OCI-LY1 (cell line): ENCODE data around the gene PDE4C.

Source experiments
- H2AFZ ChIP-seq: fragments of 200-600 bp; sonication (generic), shearing (Covaris generic); 2 replicates; pipeline ENCODE4 v1.6.0; 2014; ENCODE audit warnings: antibody characterized with exemption, mild to moderate bottlenecking, low read length
- H3F3A ChIP-seq: fragments of 200-600 bp; sonication (generic), shearing (Covaris generic); 2 replicates; pipeline ENCODE4 v1.6.0; 2014; ENCODE audit warnings: mild to moderate bottlenecking, antibody characterized with exemption, low read length, moderate library complexity; ENCODE audit not compliant: insufficient read depth
- H3K27ac ChIP-seq: fragments of 200-600 bp; sonication (generic); 2 replicates; pipeline ENCODE4 v1.5.1; 2014; ENCODE audit warnings: low read length, mixed run types, mild to moderate bottlenecking, low read depth; ENCODE audit not compliant: poor library complexity, severe bottlenecking
- H3K27me3 ChIP-seq: fragments of 200-600 bp; sonication (generic); 2 replicates; pipeline ENCODE4 v1.6.0; 2014; ENCODE audit warnings: antibody characterized with exemption, mild to moderate bottlenecking, low read length, moderate library complexity; ENCODE audit not compliant: insufficient read depth
- H3K36me3 ChIP-seq: fragments of 200-600 bp; sonication (generic); 2 replicates; pipeline ENCODE4 v1.6.1; 2014; ENCODE audit warnings: mild to moderate bottlenecking, antibody characterized with exemption, low read length, moderate library complexity, mixed read lengths; ENCODE audit not compliant: insufficient read depth
- H3K4me1 ChIP-seq: fragments of 200-600 bp; sonication (generic); 2 replicates; pipeline ENCODE4 v1.5.1; 2014; ENCODE audit warnings: mild to moderate bottlenecking, low read length, moderate library complexity; ENCODE audit not compliant: insufficient read depth, severe bottlenecking
- H3K4me2 ChIP-seq: fragments of 200-600 bp; sonication (generic), shearing (Covaris generic); 2 replicates; pipeline ENCODE4 v1.6.1; 2014; ENCODE audit warnings: low read length
- H3K4me3 ChIP-seq: fragments of 200-600 bp; sonication (generic); 2 replicates; pipeline ENCODE4 v1.5.1; 2014; ENCODE audit warnings: low read length, low read depth, mild to moderate bottlenecking, mixed read lengths; ENCODE audit not compliant: poor library complexity, severe bottlenecking
- H3K79me2 ChIP-seq: fragments of 200-600 bp; shearing (Covaris generic); 2 replicates; pipeline ENCODE4 v1.6.1; 2016; ENCODE audit warnings: mixed run types, low read length, mixed read lengths; ENCODE audit not compliant: insufficient read depth
- H3K9ac ChIP-seq: fragments of 200-600 bp; sonication (generic), shearing (Covaris generic); 2 replicates; pipeline ENCODE4 v1.6.1; 2014; ENCODE audit warnings: mild to moderate bottlenecking, low read length, mixed read lengths
- H3K9me2 ChIP-seq: fragments of 200-600 bp; sonication (generic), shearing (Covaris generic); 2 replicates; pipeline ENCODE4 v1.6.1; 2014; ENCODE audit warnings: low read depth, mild to moderate bottlenecking, low read length, mixed read lengths
- H3K9me3 ChIP-seq: fragments of 200-600 bp; shearing (Covaris generic); 2 replicates; pipeline ENCODE4 v1.6.1; 2014; ENCODE audit warnings: low read length, mixed read lengths
- H4K20me1 ChIP-seq: fragments of 200-600 bp; sonication (generic), shearing (Covaris generic); 2 replicates; pipeline ENCODE4 v1.6.0; 2016; ENCODE audit warnings: mild to moderate bottlenecking, low read length; ENCODE audit not compliant: insufficient read depth
- EZH2 ChIP-seq: fragments of 200-600 bp; sonication (generic), shearing (Covaris generic); IDR thresholded peaks from 2 replicates; pipeline ENCODE4 v1.8.0; 2017; ENCODE audit warnings: borderline replicate concordance, mixed run types, mild to moderate bottlenecking, antibody characterized with exemption, low read length, moderate library complexity, mixed read lengths
- TF ChIP-seq, protein P1 (sequence below): fragments of 200-600 bp; sonication (generic), shearing (Covaris generic); IDR thresholded peaks from 2 replicates; pipeline ENCODE4 v1.5.1; 2017; ENCODE audit warnings: mild to moderate bottlenecking, antibody characterized with exemption, low read length, moderate library complexity, mixed read lengths

PDE4C gene

DNA sequence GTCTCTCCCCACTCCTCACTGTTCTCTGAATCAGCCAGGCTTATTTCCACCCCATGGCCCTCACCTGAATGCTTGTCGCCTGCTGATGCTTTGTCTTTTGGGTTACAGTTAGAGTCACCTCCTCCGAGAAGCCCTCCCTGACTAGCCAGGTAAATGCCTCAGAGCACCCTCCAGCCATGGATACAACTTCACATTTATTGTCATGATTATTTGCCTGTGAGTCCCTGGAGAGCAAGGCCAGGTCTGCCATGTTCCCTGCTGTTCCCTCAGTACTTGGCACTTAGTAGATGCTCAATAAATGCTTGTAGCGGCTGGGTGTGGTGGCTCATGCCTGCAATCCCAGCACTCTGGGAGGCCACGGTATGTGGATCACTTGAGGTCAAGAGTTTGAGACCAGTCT, 3.7 kb upstream of the PDE4C start:
- H3F3A ChIP-seq = no peaks in the 10 kb centered on the region
- peaks cover 14% of the 10 kb centered on the region for H3K4me1 ChIP-seq
- TF ChIP-seq, protein P1, sequence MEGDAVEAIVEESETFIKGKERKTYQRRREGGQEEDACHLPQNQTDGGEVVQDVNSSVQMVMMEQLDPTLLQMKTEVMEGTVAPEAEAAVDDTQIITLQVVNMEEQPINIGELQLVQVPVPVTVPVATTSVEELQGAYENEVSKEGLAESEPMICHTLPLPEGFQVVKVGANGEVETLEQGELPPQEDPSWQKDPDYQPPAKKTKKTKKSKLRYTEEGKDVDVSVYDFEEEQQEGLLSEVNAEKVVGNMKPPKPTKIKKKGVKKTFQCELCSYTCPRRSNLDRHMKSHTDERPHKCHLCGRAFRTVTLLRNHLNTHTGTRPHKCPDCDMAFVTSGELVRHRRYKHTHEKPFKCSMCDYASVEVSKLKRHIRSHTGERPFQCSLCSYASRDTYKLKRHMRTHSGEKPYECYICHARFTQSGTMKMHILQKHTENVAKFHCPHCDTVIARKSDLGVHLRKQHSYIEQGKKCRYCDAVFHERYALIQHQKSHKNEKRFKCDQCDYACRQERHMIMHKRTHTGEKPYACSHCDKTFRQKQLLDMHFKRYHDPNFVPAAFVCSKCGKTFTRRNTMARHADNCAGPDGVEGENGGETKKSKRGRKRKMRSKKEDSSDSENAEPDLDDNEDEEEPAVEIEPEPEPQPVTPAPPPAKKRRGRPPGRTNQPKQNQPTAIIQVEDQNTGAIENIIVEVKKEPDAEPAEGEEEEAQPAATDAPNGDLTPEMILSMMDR = no peak
- no peak for TF ChIP-seq EZH2
- no peaks in the 10 kb centered on the region for H3K9me2 ChIP-seq
- H3K27me3 ChIP-seq = 0 out of 2 replicates have a peak, but pooled peaks cover 3% of the 10 kb centered on the region
- no peaks in the 10 kb centered on the region for H4K20me1 ChIP-seq
- H3K9me3 ChIP-seq = no peaks in the 10 kb centered on the region
- H3K27ac ChIP-seq = no peak overlapping the region
- no peak overlapping the region for H3K9ac ChIP-seq
- no peaks in the 10 kb centered on the region for H3K79me2 ChIP-seq
- H3K36me3 ChIP-seq = no peaks in the 10 kb centered on the region
- no peak overlapping the region for H3K4me3 ChIP-seq
- H2AFZ ChIP-seq = no peak overlapping the region
- H3K4me2 ChIP-seq = no peak overlapping the region

DNA sequence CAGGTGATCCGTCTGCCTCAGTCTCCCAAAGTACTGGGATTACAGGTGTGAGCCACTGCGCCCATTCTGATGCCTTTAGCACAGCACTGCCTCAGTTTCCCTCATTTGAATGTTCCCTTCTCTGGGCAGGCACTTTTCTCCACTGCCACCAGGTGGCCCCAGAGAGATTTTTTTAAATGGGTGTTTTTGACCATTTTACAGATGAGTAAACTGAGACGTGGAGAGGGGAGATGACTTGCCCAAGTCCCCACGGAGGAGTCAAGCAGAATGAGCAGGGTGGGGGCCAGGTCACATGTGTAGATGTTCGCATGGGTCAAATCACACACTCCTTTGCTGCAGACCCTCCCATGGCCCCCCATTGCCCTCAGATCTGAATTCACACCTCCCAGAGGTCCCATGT, 3.2 kb upstream of the PDE4C start:
- Histone ChIP-seq H3K4me1 (peaks cover 16% of the 10 kb centered on the region), H2AFZ (no peak overlapping the region), H3K4me2 (no peak overlapping the region), H3K79me2 (no peaks in the 10 kb centered on the region), H3K9me2 (no peaks in the 10 kb centered on the region), H3K27ac (no peak overlapping the region), H3K4me3 (no peak overlapping the region), H3K9ac (no peak overlapping the region), H3K27me3 (0 out of 2 replicates have a peak, but pooled peaks cover 3% of the 10 kb centered on the region), H3K9me3 (no peaks in the 10 kb centered on the region), H3F3A (no peaks in the 10 kb centered on the region), H4K20me1 (no peaks in the 10 kb centered on the region), H3K36me3 (no peaks in the 10 kb centered on the region)
- TF ChIP-seq, protein P1 = peak; percentile 74
- TF ChIP-seq EZH2 = no peak

DNA sequence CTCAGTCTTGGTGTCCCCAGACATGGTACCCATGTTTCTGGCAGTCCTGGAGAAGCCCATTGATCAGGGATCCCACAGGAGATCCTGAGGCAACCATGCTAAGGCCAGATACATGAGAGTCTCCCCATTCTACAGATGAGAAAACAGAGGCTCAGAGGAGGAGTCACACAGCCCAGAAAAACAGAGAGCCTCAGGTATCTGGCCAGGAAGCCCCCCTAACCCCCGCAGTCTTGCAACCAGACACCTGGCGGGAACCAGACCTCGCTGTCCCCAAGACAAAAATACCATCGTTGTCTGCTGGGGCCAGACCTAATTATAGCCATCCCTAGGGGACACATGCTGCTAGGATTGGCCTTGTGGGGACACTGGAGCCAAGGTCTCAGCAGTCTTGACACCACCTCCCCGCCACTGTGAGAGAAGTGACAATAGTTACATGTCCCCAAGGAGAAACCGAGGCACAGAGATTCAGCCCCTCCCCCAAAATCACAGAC, 1.6 kb upstream of the PDE4C start:
- Histone ChIP-seq H3F3A (no peaks in the 10 kb centered on the region), H3K4me3 (no peak overlapping the region), H3K9me2 (no peaks in the 10 kb centered on the region), H3K9me3 (no peaks in the 10 kb centered on the region), H3K79me2 (no peaks in the 10 kb centered on the region), H3K4me1 (peaks cover 16% of the 10 kb centered on the region), H3K27ac (no peak overlapping the region), H2AFZ (no peak overlapping the region), H4K20me1 (no peaks in the 10 kb centered on the region), H3K36me3 (no peaks in the 10 kb centered on the region), H3K9ac (no peak overlapping the region), H3K4me2 (no peak overlapping the region), H3K27me3 (0 out of 2 replicates have a peak, but pooled peaks cover 3% of the 10 kb centered on the region)
- TF ChIP-seq EZH2 = no peak
- TF ChIP-seq, protein P1 = no peak
